Measurements from ENCODE around the gene TAF11L5.
"Not testable (repeated sequence)": the region's sequence is repeated elsewhere in the genome, so short reads cannot be mapped to it uniquely, and the experiment has no call there.

- not testable (repeated sequence) for TF ChIP-seq CTCF, POLR2A (IDR thresholded peaks at IDR 0.05)
Measured at GRCh38 chr5:17524935-17525334, at the start of gene TAF11L5.
